Coronary artery (tissue), 2 donors: ENCODE measurements around the gene FILIP1L.
A peak's percentile ranks its signal among the peaks of the same experiment; 100 is the strongest.

ENCODE experiments used
- DNase-seq: peaks from one replicate; pipeline ENCODE4 v3.0.0-alpha.2; 2017; ENCODE audit warnings: low spot score
- H3K27ac ChIP-seq, 2 donors: fragments of 200-600 bp; sonication (generic); one replicate each; pipeline ENCODE4 v1.5.1; 2016 to 2019
- H3K4me3 ChIP-seq: fragments of 200-600 bp; sonication (generic); 2 replicates; pipeline ENCODE4 v1.5.1; 2016; ENCODE audit warnings: mild to moderate bottlenecking, moderate library complexity
- CTCF ChIP-seq: fragments of 200-600 bp; sonication (generic); IDR thresholded peaks from one replicate; pipeline ENCODE4 v1.5.1; 2019; ENCODE audit warnings: antibody characterized with exemption

FILIP1L gene

GRCh38 chr3:100117093-100117492, 2.8 kb upstream of the FILIP1L start:
- no peak for TF ChIP-seq CTCF
- Histone ChIP-seq H3K27ac (no peak overlapping the region), H3K4me3 (no peak overlapping the region)
- no peak for DNase-seq

- Histone ChIP-seq H3K4me3 (no peak overlapping the region), H3K27ac (no peak overlapping the region)
- TF ChIP-seq CTCF: no peak
- DNase-seq: no peak
Observed at GRCh38 chr3:100113723-100114412, 433 bp downstream of the FILIP1L start.

GRCh38 chr3:100111728-100112127, 2.6 kb downstream of the FILIP1L start:
- H3K27ac ChIP-seq: no peak overlapping the region
- no peak for TF ChIP-seq CTCF

GRCh38 chr3:100110162-100110561, 4.1 kb downstream of the FILIP1L start:
- TF ChIP-seq CTCF: no peak
- H3K27ac ChIP-seq: no peak overlapping the region
- no peak for DNase-seq
- no peak overlapping the region for H3K4me3 ChIP-seq

More at GRCh38 chr3:100111728-100112127, 2.6 kb downstream of the FILIP1L start:
- no peak overlapping the region for H3K4me3 ChIP-seq
- no peak for DNase-seq

- peak overlapping the region in 1 of 2 donors; percentile 22 for H3K27ac ChIP-seq
- TF ChIP-seq CTCF: no peak
- no peak overlapping the region for H3K4me3 ChIP-seq
- DNase-seq: no peak
Observed at GRCh38 chr3:100108464-100109079, 5.7 kb downstream of the FILIP1L start.

GRCh38 chr3:100107221-100107814, 7.0 kb downstream of the FILIP1L start:
- no peak for TF ChIP-seq CTCF
- DNase-seq: no peak
- Histone ChIP-seq H3K4me3 (no peak overlapping the region), H3K27ac (peak overlapping the region in 1 of 2 donors; percentile 61)
